Fibroblast of pulmonary artery (primary cell): Measurements from ENCODE around the gene PALLD.

Experiments used
- DNase-seq: peaks from one replicate; pipeline ENCODE4 v3.0.0-alpha.2; 2010; ENCODE audit warnings: low read depth
- H3K4me3 ChIP-seq: replicated peaks from 2 replicates; pipeline ENCODE4 v1.5.1; 2011; ENCODE audit warnings: low read depth, mild to moderate bottlenecking, control low read depth, low read length, moderate library complexity
- TF ChIP-seq, protein P1 (sequence below): IDR thresholded peaks from 2 replicates; pipeline ENCODE4 v1.5.1; 2011; ENCODE audit warnings: mild to moderate bottlenecking, control low read depth, low read length, inconsistent platforms; ENCODE audit errors: missing control alignments

The PALLD gene

GRCh38 chr4:168751263-168752225, 254.7 kb downstream of the PALLD start:
- TF ChIP-seq, protein P1, sequence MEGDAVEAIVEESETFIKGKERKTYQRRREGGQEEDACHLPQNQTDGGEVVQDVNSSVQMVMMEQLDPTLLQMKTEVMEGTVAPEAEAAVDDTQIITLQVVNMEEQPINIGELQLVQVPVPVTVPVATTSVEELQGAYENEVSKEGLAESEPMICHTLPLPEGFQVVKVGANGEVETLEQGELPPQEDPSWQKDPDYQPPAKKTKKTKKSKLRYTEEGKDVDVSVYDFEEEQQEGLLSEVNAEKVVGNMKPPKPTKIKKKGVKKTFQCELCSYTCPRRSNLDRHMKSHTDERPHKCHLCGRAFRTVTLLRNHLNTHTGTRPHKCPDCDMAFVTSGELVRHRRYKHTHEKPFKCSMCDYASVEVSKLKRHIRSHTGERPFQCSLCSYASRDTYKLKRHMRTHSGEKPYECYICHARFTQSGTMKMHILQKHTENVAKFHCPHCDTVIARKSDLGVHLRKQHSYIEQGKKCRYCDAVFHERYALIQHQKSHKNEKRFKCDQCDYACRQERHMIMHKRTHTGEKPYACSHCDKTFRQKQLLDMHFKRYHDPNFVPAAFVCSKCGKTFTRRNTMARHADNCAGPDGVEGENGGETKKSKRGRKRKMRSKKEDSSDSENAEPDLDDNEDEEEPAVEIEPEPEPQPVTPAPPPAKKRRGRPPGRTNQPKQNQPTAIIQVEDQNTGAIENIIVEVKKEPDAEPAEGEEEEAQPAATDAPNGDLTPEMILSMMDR: no peak
- peak; percentile 46 for DNase-seq
- H3K4me3 ChIP-seq: no peak overlapping the region

- no peak overlapping the region for H3K4me3 ChIP-seq
- TF ChIP-seq, protein P1: no peak
- no peak for DNase-seq
Observed at GRCh38 chr4:168755598-168756477, 259.0 kb downstream of the PALLD start.

DNA sequence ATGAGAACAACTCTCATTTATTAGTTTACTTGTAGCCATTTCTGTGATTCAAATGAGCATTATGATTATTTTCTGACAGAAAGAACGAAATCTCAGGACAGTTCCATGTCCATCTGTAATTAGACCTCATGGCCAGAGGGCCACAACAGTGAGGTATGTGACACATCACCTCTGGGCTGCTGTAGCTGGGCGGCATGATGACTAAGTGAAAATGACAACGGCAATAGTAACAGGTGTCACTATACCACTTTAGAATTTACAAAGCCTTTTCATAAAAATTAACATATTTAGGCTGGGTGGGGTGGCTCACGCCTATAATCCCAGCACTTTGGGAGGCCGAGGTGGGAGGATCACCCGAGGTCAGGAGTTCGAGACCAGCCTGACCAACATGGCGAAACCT, 260.6 kb downstream of the PALLD start:
- H3K4me3 ChIP-seq: no peak overlapping the region
- TF ChIP-seq, protein P1: no peak
- DNase-seq: no peak

GRCh38 chr4:168758351-168758876, 261.6 kb downstream of the PALLD start:
- DNase-seq: peak; percentile 42
- H3K4me3 ChIP-seq: no peak overlapping the region
- TF ChIP-seq, protein P1: no peak

- H3K4me3 ChIP-seq: no peak overlapping the region
- TF ChIP-seq, protein P1: no peak
- DNase-seq: no peak
Observed at GRCh38 chr4:168759321-168759720, 262.5 kb downstream of the PALLD start.

DNA sequence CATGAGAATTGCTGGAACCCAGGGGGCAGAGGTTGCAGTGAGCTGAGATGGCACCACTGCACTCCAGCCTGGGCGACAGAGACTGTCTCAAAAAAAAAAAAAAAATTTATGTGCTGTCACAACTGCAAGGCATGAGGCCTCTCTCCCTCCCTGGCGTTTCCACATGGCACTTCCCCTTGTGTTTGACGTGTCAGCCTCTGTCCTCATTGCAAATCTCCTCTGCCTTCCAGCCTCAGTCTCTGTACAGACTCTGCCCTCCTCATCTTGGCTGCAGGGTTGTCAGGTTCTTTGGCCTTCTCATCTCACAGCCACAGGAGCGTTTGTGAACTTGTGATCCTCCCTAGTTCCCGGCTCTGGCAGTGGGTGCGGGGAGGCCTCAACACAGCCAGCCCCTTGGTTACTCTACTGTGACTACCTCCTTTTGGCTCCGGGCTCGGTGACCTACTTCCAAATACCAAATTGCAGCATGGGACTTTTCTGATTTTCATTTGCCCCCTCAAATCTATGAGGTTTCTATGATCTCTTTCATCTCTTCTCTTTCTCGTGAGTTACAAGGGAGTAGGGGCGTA, 263.2 kb downstream of the PALLD start:
- no peak for DNase-seq
- TF ChIP-seq, protein P1: no peak

More for the DNA sequence above, 263.2 kb downstream of the PALLD start:
- H3K4me3 ChIP-seq: no peak overlapping the region
